ENCODE data around the gene SPEG. TPM values are rescaled to one million over a fixed set of nuclear protein-coding genes. Genes with fewer than 3 reads are reported as not detected.

The SPEG gene
- total and polyA plus RNA-seq, 4 donors = 3.7 to 15.6 (median 9.6) TPM

DNA sequence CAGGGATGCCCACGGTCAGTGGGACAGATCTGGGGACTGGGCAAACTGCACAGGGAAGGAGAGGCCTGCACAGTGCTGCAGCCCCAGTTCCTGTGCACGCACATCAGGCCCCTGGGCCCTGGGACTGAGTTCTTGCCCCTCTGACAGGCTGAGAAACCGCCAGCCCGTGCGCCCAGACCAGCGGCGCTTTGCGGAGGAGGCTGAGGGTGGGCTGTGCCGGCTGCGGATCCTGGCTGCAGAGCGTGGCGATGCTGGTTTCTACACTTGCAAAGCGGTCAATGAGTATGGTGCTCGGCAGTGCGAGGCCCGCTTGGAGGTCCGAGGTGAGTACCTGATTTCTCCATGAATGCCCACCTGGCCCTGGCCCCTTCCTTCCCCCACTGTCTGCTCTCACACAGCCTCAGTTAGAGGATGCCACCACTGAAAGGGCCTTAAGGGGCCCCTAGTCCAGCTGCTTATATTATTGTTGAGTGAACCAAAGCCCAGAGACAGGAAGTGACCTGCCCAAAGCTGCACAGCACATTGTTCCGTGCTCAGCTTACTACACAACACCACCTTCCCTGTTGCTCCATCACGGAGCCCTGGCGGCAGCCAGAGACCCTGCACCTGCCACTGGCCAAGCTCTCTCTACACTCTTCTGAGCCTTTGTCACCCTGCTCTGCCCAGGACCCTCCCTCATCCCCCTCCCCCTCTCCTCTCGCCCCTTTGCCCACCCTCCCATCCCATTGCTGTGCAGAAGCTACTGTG is 29.8 kb downstream of the SPEG start:
- no peak for DNase-seq

GRCh38 chr2:219465659-219466561 is 31.3 kb downstream of the SPEG start:
- DNase-seq (no peak), ATAC-seq (ENCODE audit: insufficient read depth, low FRiP score) (no peak)
- no peak overlapping the region for H3K9ac ChIP-seq (ENCODE audit: insufficient read depth in 1 of 2, low read length in 2 of 2)
- H3K4me3 ChIP-seq = no peak overlapping the region
- H3K27ac ChIP-seq (ENCODE audit: low read depth in 1 of 2, low read length in 1 of 2) = no peak overlapping the region
- TF ChIP-seq CTCF (IDR thresholded peaks at IDR 0.05; ENCODE audit: control extremely low read depth, extremely low read depth) = no peak
- H3K36me3 ChIP-seq (ENCODE audit: control insufficient read depth in 4 of 4, insufficient read depth in 4 of 4, low read length in 4 of 4) = peaks cover 0 to 7% (median under 1%) of the 10 kb centered on the region in 4 donors
- no peaks in the 10 kb centered on the region for H3K9me3 ChIP-seq (ENCODE audit: control insufficient read depth in 4 of 4, insufficient read depth in 3 of 4, low read length in 3 of 4)
- 87 to 94% methylated on average over 47 of the region's 47 CpGs for WGBS, 2 donors
- H3K27me3 ChIP-seq (ENCODE audit: control insufficient read depth in 3 of 3, insufficient read depth in 3 of 3, low read length in 2 of 3) = no peaks in the 10 kb centered on the region
- peaks cover 0 to 6% (median 3%) of the 10 kb centered on the region in 5 donors for H3K4me1 ChIP-seq (ENCODE audit: control insufficient read depth in 5 of 5, insufficient read depth in 5 of 5, low read length in 5 of 5)

More for the DNA sequence above, 29.8 kb downstream of the SPEG start:
- Histone ChIP-seq H3K4me3 (no peak overlapping the region), H3K4me1 (ENCODE audit: control insufficient read depth in 5 of 5, insufficient read depth in 5 of 5, low read length in 5 of 5) (peaks cover 0 to 21% (median 7%) of the 10 kb centered on the region in 5 donors), H3K27me3 (ENCODE audit: control insufficient read depth in 3 of 3, insufficient read depth in 3 of 3, low read length in 2 of 3) (no peaks in the 10 kb centered on the region), H3K9ac (ENCODE audit: insufficient read depth in 1 of 2, low read length in 2 of 2) (no peak overlapping the region), H3K36me3 (ENCODE audit: control insufficient read depth in 4 of 4, insufficient read depth in 4 of 4, low read length in 4 of 4) (peaks cover 0 to 7% (median under 1%) of the 10 kb centered on the region in 4 donors), H3K27ac (ENCODE audit: low read depth in 1 of 2, low read length in 1 of 2) (no peak overlapping the region), H3K9me3 (ENCODE audit: control insufficient read depth in 4 of 4, insufficient read depth in 3 of 4, low read length in 3 of 4) (no peaks in the 10 kb centered on the region)
- WGBS, 2 donors = 88 to 92% methylated on average over 21 of the region's 21 CpGs
- no peak for ATAC-seq (ENCODE audit: insufficient read depth, low FRiP score)
- TF ChIP-seq CTCF (IDR thresholded peaks at IDR 0.05; ENCODE audit: control extremely low read depth, extremely low read depth) = no peak

DNA sequence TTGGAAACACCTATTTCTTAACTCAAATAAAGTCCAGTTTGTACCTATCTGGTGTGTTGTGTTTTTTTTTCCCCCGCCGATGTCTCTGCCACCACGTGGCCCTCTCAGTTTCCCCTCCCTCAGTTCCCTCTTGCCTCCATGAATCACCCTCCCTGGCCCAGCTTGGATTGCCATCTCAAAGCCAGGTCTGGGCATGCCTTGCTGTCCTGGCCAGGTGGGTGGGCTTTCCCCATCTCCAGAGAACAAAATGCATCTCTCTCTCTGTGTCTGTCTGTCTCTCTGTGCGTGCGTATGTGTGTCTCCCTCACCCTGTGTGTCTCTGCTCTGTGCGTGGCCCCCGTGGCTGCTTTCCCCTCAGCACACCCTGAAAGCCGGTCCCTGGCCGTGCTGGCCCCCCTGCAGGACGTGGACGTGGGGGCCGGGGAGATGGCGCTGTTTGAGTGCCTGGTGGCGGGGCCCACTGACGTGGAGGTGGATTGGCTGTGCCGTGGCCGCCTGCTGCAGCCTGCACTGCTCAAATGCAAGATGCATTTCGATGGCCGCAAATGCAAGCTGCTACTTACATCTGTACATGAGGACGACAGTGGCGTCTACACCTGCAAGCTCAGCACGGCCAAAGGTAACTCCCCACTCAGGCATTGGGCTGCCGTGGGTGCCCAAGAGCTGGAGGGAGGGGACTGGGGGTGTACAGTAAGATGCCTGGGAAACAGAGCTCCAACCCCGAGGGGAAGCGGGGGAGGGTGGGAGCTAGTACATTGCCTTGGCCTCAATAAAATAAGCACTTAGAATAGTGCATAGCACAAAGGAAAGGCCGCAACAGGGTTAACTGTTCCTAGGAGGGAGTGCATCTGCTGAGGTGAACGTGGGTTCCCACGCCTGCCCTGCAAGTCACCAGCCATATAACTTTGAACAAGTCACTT is 32.4 kb downstream of the SPEG start:
- Histone ChIP-seq H3K36me3 (ENCODE audit: control insufficient read depth in 4 of 4, insufficient read depth in 4 of 4, low read length in 4 of 4) (peaks cover 0 to 7% (median under 1%) of the 10 kb centered on the region in 4 donors), H3K4me3 (no peak overlapping the region), H3K9me3 (ENCODE audit: control insufficient read depth in 4 of 4, insufficient read depth in 3 of 4, low read length in 3 of 4) (peaks cover 0 to 2% (median 0%) of the 10 kb centered on the region in 4 donors), H3K27ac (ENCODE audit: low read depth in 1 of 2, low read length in 1 of 2) (no peak overlapping the region), H3K27me3 (ENCODE audit: control insufficient read depth in 3 of 3, insufficient read depth in 3 of 3, low read length in 2 of 3) (no peaks in the 10 kb centered on the region), H3K9ac (ENCODE audit: insufficient read depth in 1 of 2, low read length in 2 of 2) (no peak overlapping the region), H3K4me1 (ENCODE audit: control insufficient read depth in 5 of 5, insufficient read depth in 5 of 5, low read length in 5 of 5) (peaks cover 0 to 3% (median 0%) of the 10 kb centered on the region in 5 donors)
- no peak for TF ChIP-seq CTCF (IDR thresholded peaks at IDR 0.05; ENCODE audit: control extremely low read depth, extremely low read depth)
- no peak for ATAC-seq (ENCODE audit: insufficient read depth, low FRiP score)
- 83 to 85% methylated on average over 28 of the region's 28 CpGs for WGBS, 2 donors
- no peak for DNase-seq
